ENCODE data around the gene PXMP2.

DNA sequence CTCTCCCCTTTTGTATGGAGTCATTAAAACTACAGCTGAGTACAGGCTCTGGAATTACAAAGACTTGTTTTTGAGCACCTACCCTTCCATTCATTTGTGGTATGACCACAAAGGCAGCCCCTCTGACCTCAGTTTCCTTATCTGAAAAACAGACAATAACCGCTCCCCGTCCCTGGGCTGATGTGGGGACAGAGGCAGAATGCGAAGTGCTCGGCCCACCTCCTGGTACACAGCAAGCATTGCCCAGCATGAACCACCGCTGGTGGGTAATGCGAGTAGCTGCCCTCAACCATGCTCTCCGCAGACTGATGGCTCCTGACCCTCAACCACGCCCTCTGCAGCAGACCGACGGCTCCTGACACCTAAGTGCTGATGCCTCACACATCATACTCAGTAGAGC lies 46.5 kb upstream of the PXMP2 start:
- TF ChIP-seq POLR2AphosphoS5 (IDR thresholded peaks at IDR 0.05; ENCODE audit: low read depth, low read length): no peak
- no peak for TF ChIP-seq POLR2A (IDR thresholded peaks at IDR 0.05; ENCODE audit: low read depth, low read length)
- no peak for TF ChIP-seq TAF1 (IDR thresholded peaks at IDR 0.05; ENCODE audit: borderline replicate concordance, low read depth, low read length)

Data from GM12892 (cell line).